ENCODE measurements around the gene KCTD8.

KCTD8 gene

DNA sequence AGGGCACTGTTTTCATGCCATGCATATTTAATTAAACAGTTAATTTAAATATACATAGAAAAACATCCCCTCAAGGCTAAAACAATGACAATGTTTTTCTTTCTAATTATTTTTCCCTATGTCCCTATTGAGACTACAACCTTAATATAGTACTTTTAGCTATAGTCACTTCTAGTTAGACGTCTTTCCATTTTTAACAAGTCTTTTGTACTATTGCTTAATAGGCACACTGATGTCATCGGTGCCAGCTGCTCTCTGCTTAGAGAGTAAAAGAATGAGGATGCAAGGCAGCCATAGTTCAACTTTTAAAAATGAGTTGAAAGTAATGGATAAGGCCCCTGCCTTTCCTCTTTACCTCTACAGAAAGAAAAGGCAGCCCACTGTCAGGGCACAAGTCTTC is 191.1 kb downstream of the KCTD8 start:
- TF ChIP-seq, protein P1, sequence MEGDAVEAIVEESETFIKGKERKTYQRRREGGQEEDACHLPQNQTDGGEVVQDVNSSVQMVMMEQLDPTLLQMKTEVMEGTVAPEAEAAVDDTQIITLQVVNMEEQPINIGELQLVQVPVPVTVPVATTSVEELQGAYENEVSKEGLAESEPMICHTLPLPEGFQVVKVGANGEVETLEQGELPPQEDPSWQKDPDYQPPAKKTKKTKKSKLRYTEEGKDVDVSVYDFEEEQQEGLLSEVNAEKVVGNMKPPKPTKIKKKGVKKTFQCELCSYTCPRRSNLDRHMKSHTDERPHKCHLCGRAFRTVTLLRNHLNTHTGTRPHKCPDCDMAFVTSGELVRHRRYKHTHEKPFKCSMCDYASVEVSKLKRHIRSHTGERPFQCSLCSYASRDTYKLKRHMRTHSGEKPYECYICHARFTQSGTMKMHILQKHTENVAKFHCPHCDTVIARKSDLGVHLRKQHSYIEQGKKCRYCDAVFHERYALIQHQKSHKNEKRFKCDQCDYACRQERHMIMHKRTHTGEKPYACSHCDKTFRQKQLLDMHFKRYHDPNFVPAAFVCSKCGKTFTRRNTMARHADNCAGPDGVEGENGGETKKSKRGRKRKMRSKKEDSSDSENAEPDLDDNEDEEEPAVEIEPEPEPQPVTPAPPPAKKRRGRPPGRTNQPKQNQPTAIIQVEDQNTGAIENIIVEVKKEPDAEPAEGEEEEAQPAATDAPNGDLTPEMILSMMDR (IDR thresholded peaks at IDR 0.05; ENCODE audit: low read depth, low read length): no peak
- no peak overlapping the region for H3K4me3 ChIP-seq (ENCODE audit: low read depth, low read length)

DNA sequence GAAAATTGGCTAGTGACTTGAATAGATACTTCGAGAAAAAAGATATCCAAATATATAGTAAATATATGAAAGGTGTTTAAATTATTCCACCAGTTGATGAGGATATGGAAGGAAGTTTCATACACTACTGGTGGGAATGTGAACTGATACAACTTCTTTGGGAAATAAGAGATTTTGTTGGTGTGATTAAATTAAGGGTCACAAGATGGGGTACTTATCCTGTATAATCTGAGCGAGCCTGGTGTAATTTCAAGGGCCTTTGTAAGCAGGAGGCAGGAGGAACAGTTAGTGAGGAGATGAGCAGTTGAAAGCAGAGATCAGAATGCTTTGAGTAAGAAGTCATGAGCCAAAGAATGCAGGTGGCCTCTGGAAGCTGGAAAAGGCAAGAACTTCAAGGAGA is 192.2 kb downstream of the KCTD8 start:
- no peak overlapping the region for H3K4me3 ChIP-seq (ENCODE audit: low read depth, low read length)
- TF ChIP-seq, protein P1 (IDR thresholded peaks at IDR 0.05; ENCODE audit: low read depth, low read length): no peak

DNA sequence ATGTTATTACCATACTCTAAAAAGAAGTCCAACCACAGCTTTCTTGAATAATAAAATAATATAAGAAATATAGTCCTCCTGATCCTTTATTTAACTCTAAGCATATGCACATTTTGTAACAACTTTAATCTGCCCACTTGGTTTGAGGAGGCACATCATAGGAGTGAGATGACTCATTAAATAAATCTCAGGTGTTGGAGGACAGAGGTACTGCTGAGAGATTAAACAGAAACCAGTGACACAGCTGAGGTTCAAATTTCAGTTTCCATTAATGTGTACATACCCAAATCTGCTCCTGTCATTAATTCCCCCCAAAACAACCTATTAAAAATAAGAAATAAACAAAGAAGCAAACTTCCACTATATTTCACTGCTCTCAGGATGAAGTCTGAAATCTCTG is 211.0 kb downstream of the KCTD8 start:
- TF ChIP-seq, protein P1 (IDR thresholded peaks at IDR 0.05; ENCODE audit: low read depth, low read length): no peak
- no peak overlapping the region for H3K4me3 ChIP-seq (ENCODE audit: low read depth, low read length)

DNA sequence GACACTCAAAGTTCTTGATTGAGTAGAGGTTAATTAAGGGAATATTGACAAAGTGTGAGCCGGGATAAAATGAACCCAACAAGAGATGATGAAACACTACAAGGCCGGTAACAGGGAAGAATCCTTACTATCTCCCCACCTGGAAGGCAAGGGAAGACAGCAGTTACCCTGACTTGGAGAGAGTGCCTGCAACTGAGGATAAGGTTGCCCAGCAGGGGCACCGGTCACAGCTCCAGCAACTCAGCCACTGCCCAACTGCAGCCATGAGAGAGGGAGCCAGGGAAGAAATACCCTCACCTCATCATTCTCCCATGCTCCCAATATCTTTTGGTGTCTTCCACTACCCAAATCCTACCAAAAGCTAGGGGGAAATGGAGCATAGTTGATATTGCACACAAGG is 212.7 kb downstream of the KCTD8 start:
- TF ChIP-seq, protein P1 (IDR thresholded peaks at IDR 0.05; ENCODE audit: low read depth, low read length): no peak
- no peak overlapping the region for H3K4me3 ChIP-seq (ENCODE audit: low read depth, low read length)

DNA sequence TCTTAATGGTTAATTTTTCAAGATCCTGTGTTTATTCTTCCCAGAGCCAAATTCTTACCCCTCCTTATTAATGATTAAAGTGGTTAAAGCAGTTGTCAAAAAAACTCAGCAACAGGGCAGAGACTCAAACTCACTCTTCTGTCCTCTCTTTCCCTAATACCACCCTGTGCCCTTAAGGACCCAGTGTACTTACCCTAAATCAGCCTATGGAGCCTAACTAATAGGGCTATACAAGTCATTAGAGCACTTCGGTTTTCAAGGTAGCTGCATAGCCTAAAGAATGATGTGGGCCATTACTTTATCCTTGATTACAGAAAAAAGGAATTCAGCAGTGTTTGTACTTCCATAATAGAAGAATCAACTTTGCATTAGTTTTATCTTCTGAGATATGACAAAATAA is 216.3 kb downstream of the KCTD8 start:
- TF ChIP-seq, protein P1 (IDR thresholded peaks at IDR 0.05; ENCODE audit: low read depth, low read length): no peak
- no peak overlapping the region for H3K4me3 ChIP-seq (ENCODE audit: low read depth, low read length)

DNA sequence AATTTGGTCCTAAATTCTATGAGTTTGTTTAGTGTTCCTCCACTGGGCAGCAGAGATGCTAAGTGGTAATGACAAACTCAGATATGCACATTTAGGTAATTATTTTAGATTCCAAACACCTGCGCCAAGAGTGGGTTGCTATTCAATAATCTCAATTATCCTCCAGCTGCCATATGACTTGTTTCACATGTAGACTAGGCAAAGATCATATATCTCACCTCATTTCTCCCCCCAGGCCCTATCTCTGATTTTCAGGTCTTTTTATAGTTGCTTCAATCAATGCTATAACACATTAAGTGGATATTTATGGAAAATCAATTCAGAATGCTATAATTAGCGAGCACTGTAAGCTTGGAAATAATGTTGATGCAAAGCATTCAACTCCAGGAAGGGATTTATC is 217.6 kb downstream of the KCTD8 start:
- TF ChIP-seq, protein P1 (IDR thresholded peaks at IDR 0.05; ENCODE audit: low read depth, low read length): no peak
- H3K4me3 ChIP-seq (ENCODE audit: low read depth, low read length): no peak overlapping the region

DNA sequence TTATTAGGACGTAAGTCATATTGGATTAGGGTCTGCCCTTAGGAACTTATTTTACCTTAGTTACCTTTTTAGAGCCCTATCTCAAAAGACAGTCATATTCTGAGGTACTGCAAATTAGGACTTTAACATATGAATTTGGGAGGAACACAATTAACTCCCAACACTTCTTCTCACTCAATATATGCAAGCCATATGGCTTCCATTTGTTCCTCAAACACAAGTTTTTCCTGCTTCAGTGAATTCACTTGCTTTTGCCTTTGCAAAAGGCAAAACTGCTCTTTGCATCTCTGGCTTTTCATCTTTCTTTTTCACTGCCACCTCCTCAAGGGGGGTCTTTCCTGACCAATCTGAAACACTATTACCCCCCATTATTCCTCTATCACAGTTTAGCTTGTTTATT is 220.3 kb downstream of the KCTD8 start:
- TF ChIP-seq, protein P1 (IDR thresholded peaks at IDR 0.05; ENCODE audit: low read depth, low read length): no peak
- no peak overlapping the region for H3K4me3 ChIP-seq (ENCODE audit: low read depth, low read length)

All from WI38 (cell line).